SW480 (cell line): ENCODE data around the gene SNX18.
"Not testable (repeated sequence)": the region's sequence is repeated elsewhere in the genome, so short reads cannot be mapped to it uniquely, and the experiment has no call there.

Source experiments
- DNase-seq: peaks from one replicate; pipeline ENCODE4 v3.0.0-alpha.2; 2016; ENCODE audit warnings: low spot score

Gene SNX18, protein sequence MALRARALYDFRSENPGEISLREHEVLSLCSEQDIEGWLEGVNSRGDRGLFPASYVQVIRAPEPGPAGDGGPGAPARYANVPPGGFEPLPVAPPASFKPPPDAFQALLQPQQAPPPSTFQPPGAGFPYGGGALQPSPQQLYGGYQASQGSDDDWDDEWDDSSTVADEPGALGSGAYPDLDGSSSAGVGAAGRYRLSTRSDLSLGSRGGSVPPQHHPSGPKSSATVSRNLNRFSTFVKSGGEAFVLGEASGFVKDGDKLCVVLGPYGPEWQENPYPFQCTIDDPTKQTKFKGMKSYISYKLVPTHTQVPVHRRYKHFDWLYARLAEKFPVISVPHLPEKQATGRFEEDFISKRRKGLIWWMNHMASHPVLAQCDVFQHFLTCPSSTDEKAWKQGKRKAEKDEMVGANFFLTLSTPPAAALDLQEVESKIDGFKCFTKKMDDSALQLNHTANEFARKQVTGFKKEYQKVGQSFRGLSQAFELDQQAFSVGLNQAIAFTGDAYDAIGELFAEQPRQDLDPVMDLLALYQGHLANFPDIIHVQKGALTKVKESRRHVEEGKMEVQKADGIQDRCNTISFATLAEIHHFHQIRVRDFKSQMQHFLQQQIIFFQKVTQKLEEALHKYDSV

DNA sequence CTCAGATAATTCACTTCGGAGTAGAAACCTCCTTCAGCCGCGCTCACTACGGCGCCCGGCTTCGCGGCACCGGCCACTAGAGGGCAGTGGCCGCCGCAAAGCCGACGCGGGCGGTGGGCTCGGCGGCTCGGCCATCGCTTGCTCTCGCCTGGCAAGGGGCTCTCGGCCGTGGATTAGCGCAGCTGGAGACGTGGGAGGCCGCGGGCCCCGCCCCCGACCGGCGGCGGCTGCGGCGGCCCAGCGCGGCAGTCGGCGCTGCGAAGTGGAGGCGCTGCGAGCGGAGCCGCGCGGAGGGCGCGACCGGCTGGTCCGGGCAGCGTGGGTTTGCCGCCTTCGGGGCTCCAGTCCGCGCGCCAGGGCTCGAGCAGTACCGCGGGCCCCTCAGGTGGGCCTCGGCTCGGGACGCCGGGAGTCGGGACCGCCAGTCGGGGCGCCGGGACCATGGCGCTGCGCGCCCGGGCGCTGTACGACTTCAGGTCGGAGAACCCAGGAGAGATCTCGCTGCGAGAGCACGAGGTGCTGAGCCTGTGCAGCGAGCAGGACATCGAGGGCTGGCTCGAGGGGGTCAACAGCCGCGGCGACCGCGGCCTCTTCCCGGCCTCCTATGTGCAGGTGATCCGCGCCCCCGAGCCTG, at the start of gene SNX18:
SNX18 (plus strand) TSS at position 248 of the 634 bp plus-strand sequence; CDS start at position 442, 194 bp downstream.
- DNase-seq: peak; percentile 87

DNA sequence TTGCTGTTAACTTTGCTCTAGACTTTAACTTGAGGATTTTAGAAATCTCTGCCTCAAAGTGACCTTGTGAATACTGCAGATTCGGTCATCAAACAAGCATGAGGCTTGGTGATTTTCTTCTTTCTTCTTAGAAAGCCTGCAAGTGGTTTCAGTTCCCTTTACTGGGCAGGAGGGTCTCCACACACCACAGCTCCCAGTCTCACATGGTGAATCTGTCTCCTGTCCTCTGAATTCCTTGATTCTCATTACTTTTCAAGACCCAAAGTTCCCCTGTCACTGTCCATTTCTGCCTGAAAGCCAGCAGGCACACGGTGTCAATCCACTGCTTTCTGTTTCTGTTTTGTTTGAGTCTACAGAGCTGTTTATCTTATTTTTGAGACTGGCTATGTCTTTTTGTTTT, 47.9 kb upstream of the SNX18 start:
- DNase-seq: no peak

- DNase-seq: no peak
Observed at GRCh38 chr5:54470128-54470527, 47.4 kb upstream of the SNX18 start.

GRCh38 chr5:54470677-54471076, 46.9 kb upstream of the SNX18 start:
- DNase-seq: no peak

- no peak for DNase-seq
Observed at GRCh38 chr5:54471398-54471797, 46.2 kb upstream of the SNX18 start.

DNA sequence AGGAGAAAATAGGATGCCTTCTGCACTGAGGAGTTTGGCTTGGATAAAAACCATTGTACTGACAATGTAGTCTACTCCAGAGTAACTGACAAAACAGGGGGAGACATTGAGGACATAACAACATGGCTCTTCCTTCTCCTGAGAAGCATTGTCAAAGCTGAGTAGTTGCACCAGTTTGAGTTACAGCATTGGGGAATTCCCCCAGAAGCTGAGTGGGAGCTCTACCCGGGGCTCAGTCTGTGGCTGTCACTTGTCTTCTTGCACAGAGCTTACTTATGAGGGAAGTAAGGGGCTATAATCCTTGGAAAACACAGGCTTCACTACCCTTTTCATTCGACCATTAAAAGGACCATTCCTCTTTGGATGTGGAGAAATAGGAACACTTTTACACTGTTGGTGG, 40.9 kb upstream of the SNX18 start:
- DNase-seq: no peak

GRCh38 chr5:54477941-54478478, 39.5 kb upstream of the SNX18 start:
- no peak for DNase-seq

- peak; percentile 4 for DNase-seq
Observed at GRCh38 chr5:54480296-54480695, 37.3 kb upstream of the SNX18 start.

- no peak for DNase-seq
Observed at GRCh38 chr5:54484219-54484894, 33.2 kb upstream of the SNX18 start.

GRCh38 chr5:54485659-54486058, 31.9 kb upstream of the SNX18 start:
- not testable (repeated sequence) for DNase-seq

- DNase-seq: not testable (repeated sequence)
Observed at GRCh38 chr5:54489648-54489979, 27.9 kb upstream of the SNX18 start.

DNA sequence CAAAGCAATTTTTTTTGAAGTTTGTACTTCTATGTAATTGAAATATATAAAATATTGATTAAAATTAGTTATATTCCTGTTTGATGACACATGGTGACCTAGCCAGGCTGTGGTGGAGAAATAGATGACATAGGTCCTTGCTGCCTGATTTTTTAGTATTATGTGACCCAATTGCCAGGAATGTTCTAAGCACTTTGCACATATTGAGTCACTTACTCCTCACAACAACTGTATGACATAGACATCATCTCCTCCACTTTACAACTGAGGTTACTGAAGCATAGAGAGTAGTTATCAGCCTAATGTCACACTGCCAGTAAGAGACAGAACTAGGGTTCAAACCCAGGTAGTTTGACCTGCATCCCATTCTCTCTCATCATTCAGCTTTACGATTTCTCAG, 26.2 kb upstream of the SNX18 start:
- DNase-seq: no peak

GRCh38 chr5:54492178-54492577, 25.4 kb upstream of the SNX18 start:
- peak; percentile 13 for DNase-seq

DNA sequence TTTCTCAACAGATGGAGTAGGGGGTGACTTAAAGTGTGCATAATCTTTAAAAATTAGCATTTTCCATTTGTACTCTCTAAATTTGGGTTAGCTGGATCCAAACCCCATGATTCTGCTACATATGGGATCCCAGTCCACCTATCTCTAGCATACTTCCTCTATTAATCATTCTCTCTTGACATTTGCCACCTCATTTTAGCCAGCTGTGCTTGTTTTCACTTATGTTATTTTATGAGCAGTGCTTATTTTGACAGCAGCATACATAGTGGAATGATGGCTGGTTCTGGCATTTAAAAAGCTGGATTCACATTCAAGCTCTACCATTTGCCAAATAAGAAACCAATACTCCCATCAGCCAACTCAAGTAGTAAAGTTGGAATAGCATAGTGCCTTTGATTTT, 22.5 kb upstream of the SNX18 start:
- no peak for DNase-seq

- DNase-seq: no peak
Observed at GRCh38 chr5:54514291-54514690, 3.3 kb upstream of the SNX18 start.

- no peak for DNase-seq
Observed at GRCh38 chr5:54514841-54515432, 2.6 kb upstream of the SNX18 start.

DNA sequence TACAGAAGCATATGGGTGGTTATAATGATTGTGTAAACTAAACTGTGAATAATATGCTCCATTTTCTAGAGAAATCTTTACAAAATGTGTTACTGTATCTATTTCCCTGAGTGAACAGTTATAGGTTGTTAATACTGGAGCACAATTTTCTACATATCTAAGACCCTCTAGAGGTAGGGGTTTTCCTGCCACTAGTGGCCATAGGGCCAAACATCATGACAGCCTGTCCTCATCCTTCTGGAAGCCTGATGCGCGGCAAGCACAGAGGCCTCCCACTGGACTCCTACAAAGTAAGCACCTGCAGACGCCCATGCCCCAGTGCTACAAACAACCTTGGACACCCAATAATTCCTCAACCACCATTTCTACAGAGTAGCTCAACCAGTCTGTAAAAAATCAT, 1.9 kb upstream of the SNX18 start:
- no peak for DNase-seq

DNA sequence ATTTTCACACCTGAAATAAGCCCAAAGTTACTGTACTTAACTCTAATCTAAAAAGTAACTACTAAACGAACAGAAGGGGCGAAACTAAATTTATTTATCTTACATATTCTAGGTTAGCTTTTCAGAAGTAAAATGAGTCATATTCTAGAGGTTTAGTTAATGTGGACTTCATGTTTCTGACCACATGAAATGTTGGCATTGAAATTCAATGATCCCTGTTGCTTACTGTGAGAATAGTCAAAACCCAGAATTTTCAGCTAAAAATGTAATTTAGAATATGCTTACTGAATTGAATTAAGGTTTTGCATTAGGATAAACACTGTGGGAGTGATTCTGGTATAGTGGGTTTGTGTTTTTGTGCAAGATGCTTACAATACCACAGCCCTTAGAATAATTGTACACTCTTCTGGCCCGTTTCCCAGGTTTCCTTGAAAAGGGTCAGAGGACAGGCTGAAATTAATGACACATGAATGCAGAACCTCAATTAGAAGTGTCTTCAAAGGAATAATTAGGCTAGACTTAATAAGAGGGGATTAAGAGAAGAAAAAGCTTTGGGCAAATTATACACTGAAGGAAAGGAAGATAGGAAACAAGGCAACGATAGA, 1.4 kb upstream of the SNX18 start:
- no peak for DNase-seq

DNA sequence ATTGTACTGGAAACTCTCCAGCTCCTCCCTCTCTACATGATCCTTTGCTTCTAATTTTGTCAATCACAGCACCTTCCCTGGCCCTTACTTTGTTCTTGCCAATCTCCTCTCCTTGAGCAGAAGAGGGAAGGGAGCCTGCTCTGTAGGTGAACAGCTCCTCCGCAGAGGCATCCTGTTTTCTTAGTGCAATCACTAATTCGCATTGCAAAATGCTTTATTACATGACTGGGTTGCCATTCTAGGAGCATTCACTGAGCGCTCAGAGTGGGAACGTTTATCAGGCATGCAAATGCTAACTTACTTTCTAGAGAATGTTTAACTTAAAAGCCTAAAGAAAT, 416 bp upstream of the SNX18 start:
- peak; percentile 11 for DNase-seq

DNA sequence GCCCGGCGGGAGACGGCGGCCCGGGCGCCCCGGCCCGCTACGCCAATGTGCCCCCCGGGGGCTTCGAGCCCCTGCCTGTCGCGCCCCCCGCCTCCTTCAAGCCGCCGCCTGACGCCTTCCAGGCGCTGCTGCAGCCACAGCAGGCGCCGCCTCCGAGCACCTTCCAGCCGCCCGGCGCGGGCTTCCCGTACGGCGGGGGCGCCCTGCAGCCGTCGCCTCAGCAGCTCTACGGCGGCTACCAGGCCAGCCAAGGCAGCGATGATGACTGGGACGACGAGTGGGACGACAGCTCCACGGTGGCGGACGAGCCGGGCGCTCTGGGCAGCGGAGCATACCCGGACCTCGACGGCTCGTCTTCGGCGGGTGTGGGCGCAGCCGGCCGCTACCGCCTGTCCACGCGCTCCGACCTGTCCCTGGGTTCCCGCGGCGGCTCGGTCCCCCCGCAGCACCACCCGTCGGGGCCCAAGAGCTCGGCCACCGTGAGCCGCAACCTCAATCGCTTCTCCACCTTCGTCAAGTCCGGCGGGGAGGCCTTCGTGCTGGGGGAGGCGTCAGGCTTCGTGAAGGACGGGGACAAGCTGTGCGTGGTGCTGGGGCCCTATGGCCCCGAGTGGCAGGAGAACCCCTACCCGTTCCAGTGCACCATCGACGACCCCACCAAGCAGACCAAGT, 723 bp downstream of the SNX18 start:
- DNase-seq: peak; percentile 34

GRCh38 chr5:54518818-54519508, 1.4 kb downstream of the SNX18 start:
- no peak for DNase-seq
